PC-3 (cell line): ENCODE results near the gene INTS3. TPM values are rescaled to one million over a fixed set of nuclear protein-coding genes. Genes with fewer than 3 reads are reported as not detected.
A peak's percentile ranks its signal among the peaks of the same experiment; 100 is the strongest.

Experiments
- ATAC-seq: fragments of 200-7000 bp; cut with Tn5 transposase; 2 replicates; pipeline ENCODE4 v1.9.1; 2020; ENCODE audit warnings: mild to moderate bottlenecking, moderate library complexity
- BruUV-seq: library from RNA; stranded (reverse); fragments of 400-500 nt; replicated peaks from 2 replicates; lab custom pipeline; 2021; lab: Mats Ljungman, UMichigan
- CTCF ChIA-PET: fragments of 300-600 bp; sonication (Branson Sonifier 250); formaldehyde crosslinking; loops from one replicate; lab custom pipeline; 2022; ENCODE audit warnings: antibody characterized with exemption; lab: Charles Lee
- POLR2A ChIA-PET: fragments of 300-600 bp; sonication (Branson Sonifier 250); formaldehyde crosslinking; loops from one replicate; lab custom pipeline; 2022; ENCODE audit warnings: antibody characterized with exemption; ENCODE audit not compliant: unreplicated experiment; lab: Charles Lee
- DNase-seq: peaks from one replicate; pipeline ENCODE4 v3.0.0-alpha.2; 2015
- H2AFZ ChIP-seq: fragments of 300-600 bp; sonication (generic); 2 replicates; pipeline ENCODE4 v1.6.0; 2016; ENCODE audit warnings: antibody characterized with exemption, low read length
- H3F3A ChIP-seq: fragments of 300-600 bp; sonication (generic); one replicate; pipeline ENCODE4 v1.6.0; 2017; ENCODE audit warnings: antibody characterized with exemption, low read length, control low read depth, mild to moderate bottlenecking; ENCODE audit not compliant: unreplicated experiment
- H3K27ac ChIP-seq: fragments of 300-600 bp; sonication (generic); 2 replicates; pipeline ENCODE4 v1.5.1; 2016; ENCODE audit warnings: mild to moderate bottlenecking, low read length
- H3K27me3 ChIP-seq: fragments of 300-600 bp; sonication (generic); 2 replicates; pipeline ENCODE4 v1.6.1; 2016; ENCODE audit warnings: low read length, mixed read lengths
- H3K36me3 ChIP-seq: fragments of 300-600 bp; sonication (generic); 2 replicates; pipeline ENCODE4 v1.6.1; 2016; ENCODE audit warnings: low read depth, mixed run types, low read length, mixed read lengths
- H3K4me1 ChIP-seq: fragments of 300-600 bp; sonication (generic); 2 replicates; pipeline ENCODE4 v1.5.1; 2016; ENCODE audit warnings: low read length; ENCODE audit not compliant: insufficient read depth
- H3K4me2 ChIP-seq: fragments of 300-600 bp; sonication (generic); 2 replicates; pipeline ENCODE4 v1.6.0; 2016; ENCODE audit warnings: low read length
- H3K4me3 ChIP-seq: fragments of 300-600 bp; sonication (generic); 2 replicates; pipeline ENCODE4 v1.5.1; 2016; ENCODE audit warnings: mild to moderate bottlenecking, low read length, mixed read lengths
- H3K79me2 ChIP-seq: fragments of 300-600 bp; sonication (generic); 2 replicates; pipeline ENCODE4 v1.6.1; 2017; ENCODE audit warnings: low read length, mixed read lengths
- H3K9ac ChIP-seq: fragments of 300-600 bp; sonication (generic); 2 replicates; pipeline ENCODE4 v1.6.0; 2016; ENCODE audit warnings: mild to moderate bottlenecking, low read length
- H3K9me2 ChIP-seq: fragments of 300-600 bp; sonication (generic); replicated peaks from 2 replicates; pipeline ENCODE4 v1.6.1; 2016; ENCODE audit warnings: mixed run types, low read length, mixed read lengths
- H3K9me3 ChIP-seq: fragments of 300-600 bp; sonication (generic); 2 replicates; pipeline ENCODE4 v1.6.1; 2016; ENCODE audit warnings: low read length, mixed read lengths
- H4K20me1 ChIP-seq: fragments of 300-600 bp; sonication (generic); 2 replicates; pipeline ENCODE4 v1.6.1; 2016; ENCODE audit warnings: low read length, mixed read lengths
- EZH2 ChIP-seq: fragments of 300-600 bp; sonication (generic); IDR thresholded peaks from one replicate; pipeline ENCODE4 v1.6.1; 2017; ENCODE audit warnings: antibody characterized with exemption, mild to moderate bottlenecking, low read length; ENCODE audit not compliant: unreplicated experiment
- EZH2phosphoT487 ChIP-seq: fragments of 300-600 bp; sonication (generic); IDR thresholded peaks from 2 replicates; pipeline ENCODE4 v1.6.1; 2018; ENCODE audit warnings: mild to moderate bottlenecking, antibody characterized with exemption, low read length, borderline replicate concordance
- intact Hi-C: fragments of 100-400 bp; cut with micrococcal nuclease; formaldehyde crosslinking; loops from 2 replicates; pipeline ENCODE4 v1.9.0; 2023
- total RNA-seq: library from RNA; depleted of rRNA; stranded (reverse); fragments of >200 nt; gene quantifications from 2 replicates; pipeline ENCODE4 v1.2.3, GENCODE V29; 2014
- TF ChIP-seq, protein P1 (sequence below): fragments of 300-600 bp; sonication (generic); conservative IDR thresholded peaks from 2 replicates; pipeline ENCODE4 v1.5.1; 2017; ENCODE audit warnings: antibody characterized with exemption, low read depth, mild to moderate bottlenecking, low read length

INTS3 gene
- total RNA-seq, 1 experiment from 2014 or later = 46.5 TPM

DNA sequence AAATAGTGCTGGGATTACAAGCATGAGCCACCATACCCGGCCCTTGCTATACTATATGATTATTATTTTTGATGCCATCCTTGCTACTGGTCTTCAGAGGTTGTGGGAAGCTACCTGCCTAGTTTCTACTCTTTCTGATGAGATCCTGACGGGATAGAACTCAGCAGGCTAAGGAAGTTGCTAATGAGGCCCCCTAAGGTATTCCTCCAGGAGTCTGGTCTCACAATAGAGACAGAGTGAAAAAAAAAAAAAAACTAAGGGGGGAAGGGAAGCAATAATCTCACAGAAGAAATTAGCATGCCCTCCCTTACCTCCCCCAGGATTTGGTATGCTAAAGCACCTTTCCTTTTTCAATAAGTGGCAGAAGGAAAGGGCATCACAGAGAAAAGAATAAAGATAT, 17.6 kb downstream of the INTS3 start:
- H3K27me3 ChIP-seq = no peaks in the 10 kb centered on the region
- H3K9ac ChIP-seq = no peak overlapping the region
- H3K36me3 ChIP-seq = peaks cover 54% of the 10 kb centered on the region
- H4K20me1 ChIP-seq = no peaks in the 10 kb centered on the region
- no peaks in the 10 kb centered on the region for H3K9me3 ChIP-seq
- H3K79me2 ChIP-seq = no peaks in the 10 kb centered on the region
- DNase-seq (no peak), ATAC-seq (no peak)
- H2AFZ ChIP-seq = no peak overlapping the region
- H3K4me1 ChIP-seq = no peaks in the 10 kb centered on the region
- intact Hi-C loops = loop anchor here (5.0 to 10.0 kb wide), 2 partner anchors 238 to 391 kb away; partner anchors contain the start of gene S100A9
- no TSS peak for BruUV-seq
- no peaks in the 10 kb centered on the region for H3K9me2 ChIP-seq
- H3K27ac ChIP-seq = no peak overlapping the region
- POLR2A ChIA-PET = interaction anchor here (0.6 kb wide), 1 partner anchor 10 kb away, joined by 3 read pairs; no protein-coding TSS in a partner anchor
- CTCF ChIA-PET = no interaction called here
- no peak overlapping the region for H3K4me2 ChIP-seq
- no peak overlapping the region for H3K4me3 ChIP-seq
- H3F3A ChIP-seq = no peaks in the 10 kb centered on the region
- TF ChIP-seq EZH2phosphoT487 (no peak), EZH2 (no peak)
- TF ChIP-seq, protein P1, sequence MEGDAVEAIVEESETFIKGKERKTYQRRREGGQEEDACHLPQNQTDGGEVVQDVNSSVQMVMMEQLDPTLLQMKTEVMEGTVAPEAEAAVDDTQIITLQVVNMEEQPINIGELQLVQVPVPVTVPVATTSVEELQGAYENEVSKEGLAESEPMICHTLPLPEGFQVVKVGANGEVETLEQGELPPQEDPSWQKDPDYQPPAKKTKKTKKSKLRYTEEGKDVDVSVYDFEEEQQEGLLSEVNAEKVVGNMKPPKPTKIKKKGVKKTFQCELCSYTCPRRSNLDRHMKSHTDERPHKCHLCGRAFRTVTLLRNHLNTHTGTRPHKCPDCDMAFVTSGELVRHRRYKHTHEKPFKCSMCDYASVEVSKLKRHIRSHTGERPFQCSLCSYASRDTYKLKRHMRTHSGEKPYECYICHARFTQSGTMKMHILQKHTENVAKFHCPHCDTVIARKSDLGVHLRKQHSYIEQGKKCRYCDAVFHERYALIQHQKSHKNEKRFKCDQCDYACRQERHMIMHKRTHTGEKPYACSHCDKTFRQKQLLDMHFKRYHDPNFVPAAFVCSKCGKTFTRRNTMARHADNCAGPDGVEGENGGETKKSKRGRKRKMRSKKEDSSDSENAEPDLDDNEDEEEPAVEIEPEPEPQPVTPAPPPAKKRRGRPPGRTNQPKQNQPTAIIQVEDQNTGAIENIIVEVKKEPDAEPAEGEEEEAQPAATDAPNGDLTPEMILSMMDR = no peak

DNA sequence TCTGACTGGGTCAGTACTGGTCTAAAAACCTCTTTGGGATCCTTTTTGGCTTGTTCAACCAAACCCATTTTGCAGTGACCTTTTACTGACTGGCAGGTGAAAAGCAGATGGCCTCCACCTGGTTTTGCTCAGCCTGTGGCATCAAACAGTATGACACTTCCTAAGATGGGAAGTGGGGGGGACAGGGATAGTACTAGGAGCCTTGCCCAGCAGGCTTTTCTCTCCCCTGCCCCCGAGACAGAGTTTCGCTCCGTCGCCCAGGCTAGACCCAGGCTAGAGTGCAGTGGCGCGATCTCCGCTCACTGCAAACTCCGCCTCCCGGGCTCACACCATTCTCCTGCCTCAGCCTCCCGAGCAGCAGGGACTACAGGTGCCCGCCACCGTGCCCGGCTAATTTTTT, 18.3 kb downstream of the INTS3 start:
- ATAC-seq = no peak
- Histone ChIP-seq H3K36me3 (peaks cover 53% of the 10 kb centered on the region), H4K20me1 (no peaks in the 10 kb centered on the region), H3K27me3 (no peaks in the 10 kb centered on the region), H3K9ac (no peak overlapping the region), H3F3A (no peaks in the 10 kb centered on the region), H3K9me3 (no peaks in the 10 kb centered on the region), H3K4me3 (no peak overlapping the region), H3K9me2 (no peaks in the 10 kb centered on the region), H3K4me1 (no peaks in the 10 kb centered on the region), H3K4me2 (no peak overlapping the region), H3K27ac (no peak overlapping the region), H3K79me2 (no peaks in the 10 kb centered on the region), H2AFZ (no peak overlapping the region)
- intact Hi-C loops = loop anchor here (5.0 to 10.0 kb wide), 2 partner anchors 239 to 391 kb away; partner anchors contain the start of gene S100A9
- ChIA-PET CTCF (no interaction called here), POLR2A (no interaction called here)
- DNase-seq = no peak
- BruUV-seq = no TSS peak
- TF ChIP-seq, protein P1 = no peak
- TF ChIP-seq EZH2phosphoT487 = no peak
- no peak for TF ChIP-seq EZH2

DNA sequence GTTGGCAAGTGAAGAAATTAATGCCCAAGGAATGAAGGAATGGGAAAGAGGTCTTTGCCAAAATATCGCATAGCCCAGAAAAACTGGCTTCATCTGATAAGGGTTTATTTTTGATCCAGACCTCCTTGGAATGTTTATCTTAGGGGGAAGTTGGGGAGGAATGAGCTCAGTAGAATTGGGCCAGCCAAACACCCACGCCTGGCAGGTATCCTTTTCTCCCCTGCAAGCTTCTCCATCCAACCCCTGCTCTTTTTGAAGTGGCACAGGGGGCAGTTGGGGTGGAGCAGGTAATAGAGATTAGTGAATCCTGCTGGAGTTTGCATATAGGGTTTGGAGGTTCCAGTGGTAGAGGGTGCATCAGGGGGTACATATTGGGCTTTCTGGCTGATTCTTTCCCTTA, 21.1 kb downstream of the INTS3 start:
- Histone ChIP-seq H3K79me2 (no peaks in the 10 kb centered on the region), H3K27ac (no peak overlapping the region), H3F3A (no peaks in the 10 kb centered on the region), H3K4me1 (no peaks in the 10 kb centered on the region), H3K27me3 (no peaks in the 10 kb centered on the region), H3K36me3 (peaks cover 62% of the 10 kb centered on the region; the same call in 1 of the 2 replicates), H3K9me3 (no peaks in the 10 kb centered on the region), H4K20me1 (no peaks in the 10 kb centered on the region), H3K4me3 (no peak overlapping the region), H3K9me2 (no peaks in the 10 kb centered on the region), H3K9ac (no peak overlapping the region), H3K4me2 (no peak overlapping the region), H2AFZ (no peak overlapping the region)
- intact Hi-C loops = loop anchor here (1.0 to 10.0 kb wide), 4 partner anchors 72 to 394 kb away; partner anchors contain the start of gene S100A9
- ATAC-seq (0 out of 2 replicates have a peak, but pooled peaks have one; percentile 7), DNase-seq (no peak)
- TF ChIP-seq, protein P1 = no peak
- no peak for TF ChIP-seq EZH2phosphoT487
- no peak for TF ChIP-seq EZH2
- POLR2A ChIA-PET = no interaction called here
- no TSS peak for BruUV-seq
- CTCF ChIA-PET = no interaction called here
